ENCODE results near the gene RREB1.

- TF ChIP-seq REST (IDR thresholded peaks at IDR 0.05; ENCODE audit: insufficient replicate concordance, low read depth) (no peak), CTCF (IDR thresholded peaks at IDR 0.05; ENCODE audit: insufficient read depth, low read length) (no peak), POLR2AphosphoS5 (IDR thresholded peaks at IDR 0.05; ENCODE audit: low read depth) (no peak), GABPA (IDR thresholded peaks at IDR 0.05; ENCODE audit: low read depth) (no peak), SPI1 (IDR thresholded peaks at IDR 0.05; ENCODE audit: borderline replicate concordance, low read depth) (no peak)
Measured at GRCh38 chr6:7268816-7269555, 161.2 kb downstream of the RREB1 start.
